T-helper 22 cell (primary cell): ENCODE measurements around the gene ABCC5.

Source experiments
- DNase-seq: peaks from one replicate; pipeline ENCODE4 v3.0.0-alpha.2; 2020; ENCODE audit warnings: low read depth

Gene ABCC5

GRCh38 chr3:183922421-183922820, 95.3 kb downstream of the ABCC5 start:
- no peak for DNase-seq

- DNase-seq, result no peak
Measured at GRCh38 chr3:183921096-183921495, 96.6 kb downstream of the ABCC5 start.

DNA sequence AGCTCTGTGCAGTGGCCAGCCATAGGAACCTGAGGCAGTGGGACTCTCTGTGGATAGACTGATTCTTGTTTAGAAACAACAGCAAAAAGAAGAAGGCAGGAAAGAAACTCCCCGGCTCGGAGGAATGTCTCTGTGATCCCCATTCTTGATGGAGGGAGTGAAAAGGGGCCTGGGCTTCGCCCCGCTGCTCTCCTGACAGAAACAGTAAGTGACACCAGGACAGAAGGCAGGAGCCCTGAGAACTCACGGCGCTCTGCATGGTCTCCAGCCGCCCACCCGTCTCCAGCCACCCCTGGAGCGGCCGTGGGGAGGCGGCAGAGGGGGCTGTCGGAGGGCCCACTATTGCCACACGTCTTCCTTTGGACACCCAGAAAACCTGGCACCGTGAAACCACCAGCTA, 97.3 kb downstream of the ABCC5 start:
- DNase-seq, result no peak

- DNase-seq, result no peak
Measured at GRCh38 chr3:183918178-183918577, 99.5 kb downstream of the ABCC5 start.

DNA sequence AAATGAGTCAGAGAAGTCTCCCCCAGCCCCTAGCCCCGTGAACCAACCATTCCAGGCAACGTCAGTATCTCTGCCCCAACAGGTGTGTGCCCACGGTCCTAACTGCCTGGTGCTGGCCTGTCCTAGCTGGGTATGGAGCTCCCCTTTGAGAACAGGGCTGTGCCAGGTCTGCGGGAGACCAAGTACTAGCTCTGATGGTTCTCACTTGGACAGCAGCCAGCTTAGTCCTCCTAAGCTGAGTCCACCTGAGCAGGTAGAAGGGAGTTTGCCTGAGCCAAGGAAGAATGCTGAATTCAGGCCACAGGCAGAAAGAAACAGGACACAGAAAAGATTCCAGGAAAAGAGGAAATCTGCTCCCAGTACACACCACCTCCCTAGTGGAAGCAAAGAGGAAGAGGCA, 99.9 kb downstream of the ABCC5 start:
- no peak for DNase-seq

DNA sequence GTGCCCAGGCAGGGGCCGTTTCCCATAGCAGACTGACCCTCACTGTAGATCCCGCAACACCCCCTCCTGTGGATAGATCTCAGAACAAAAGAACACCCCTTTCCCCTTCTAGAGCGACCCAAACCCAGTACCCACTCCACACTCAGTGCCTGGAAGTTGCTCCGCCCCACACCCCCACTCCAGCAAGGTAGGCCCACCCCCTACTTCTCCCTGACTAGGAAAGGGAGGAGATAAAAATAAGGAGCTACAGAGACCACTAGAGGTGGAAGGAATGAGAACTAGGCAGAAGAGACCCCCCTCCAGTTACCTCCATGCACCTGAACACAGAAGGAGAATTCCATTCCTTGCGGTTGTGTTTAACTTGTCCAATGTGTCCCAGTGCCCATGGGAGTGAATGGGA, 102.8 kb downstream of the ABCC5 start:
- DNase-seq, result no peak

DNA sequence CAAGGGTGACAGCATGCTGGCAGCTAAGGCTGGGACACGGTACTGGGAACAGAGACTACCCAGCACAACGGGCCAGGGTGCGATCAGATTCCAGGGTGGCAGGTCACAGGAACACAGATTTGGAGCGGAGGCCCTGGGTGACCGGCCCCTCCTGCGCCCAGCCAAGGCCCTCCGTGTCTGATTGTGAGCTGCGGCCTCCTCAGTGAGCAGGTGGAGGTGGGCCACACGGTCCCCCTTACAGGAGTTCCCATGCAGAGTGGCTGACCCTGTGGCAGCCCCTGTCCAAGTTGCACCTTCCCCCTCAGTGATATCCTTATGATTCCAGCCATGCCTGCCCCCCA, 104.1 kb downstream of the ABCC5 start:
- DNase-seq, result no peak

DNA sequence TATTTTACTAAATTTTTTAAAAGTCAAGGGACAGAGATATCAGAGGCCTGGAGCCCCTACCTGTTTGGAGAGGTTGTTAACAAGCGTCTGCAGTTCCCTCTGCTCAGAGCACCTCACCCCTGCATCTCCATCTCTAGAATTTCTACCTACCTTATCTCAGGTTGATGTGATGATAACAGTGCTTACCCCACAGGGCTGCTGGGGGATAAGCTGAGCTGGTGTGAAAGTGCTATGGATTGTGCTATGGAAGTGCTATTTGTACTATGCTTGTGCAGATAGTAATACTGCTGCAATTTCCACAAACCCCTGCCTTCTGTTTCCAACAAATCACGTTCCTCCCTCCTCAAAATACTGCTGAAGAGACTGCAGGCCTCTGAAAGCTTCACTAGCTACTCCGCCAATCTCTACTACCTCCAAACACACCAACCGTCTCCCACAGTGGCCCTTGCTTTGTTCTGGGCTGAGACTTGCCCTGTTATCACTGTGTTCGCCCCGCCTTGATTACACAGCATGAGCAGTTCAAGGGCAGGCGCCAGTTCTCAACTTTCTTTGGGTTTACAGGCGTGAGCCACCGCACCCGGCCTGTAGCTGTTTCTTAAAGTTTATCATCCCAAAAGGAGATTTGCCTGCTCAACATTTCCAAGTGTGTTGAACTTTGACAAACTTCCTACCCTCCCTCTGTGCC, 104.6 kb downstream of the ABCC5 start:
- no peak for DNase-seq

DNA sequence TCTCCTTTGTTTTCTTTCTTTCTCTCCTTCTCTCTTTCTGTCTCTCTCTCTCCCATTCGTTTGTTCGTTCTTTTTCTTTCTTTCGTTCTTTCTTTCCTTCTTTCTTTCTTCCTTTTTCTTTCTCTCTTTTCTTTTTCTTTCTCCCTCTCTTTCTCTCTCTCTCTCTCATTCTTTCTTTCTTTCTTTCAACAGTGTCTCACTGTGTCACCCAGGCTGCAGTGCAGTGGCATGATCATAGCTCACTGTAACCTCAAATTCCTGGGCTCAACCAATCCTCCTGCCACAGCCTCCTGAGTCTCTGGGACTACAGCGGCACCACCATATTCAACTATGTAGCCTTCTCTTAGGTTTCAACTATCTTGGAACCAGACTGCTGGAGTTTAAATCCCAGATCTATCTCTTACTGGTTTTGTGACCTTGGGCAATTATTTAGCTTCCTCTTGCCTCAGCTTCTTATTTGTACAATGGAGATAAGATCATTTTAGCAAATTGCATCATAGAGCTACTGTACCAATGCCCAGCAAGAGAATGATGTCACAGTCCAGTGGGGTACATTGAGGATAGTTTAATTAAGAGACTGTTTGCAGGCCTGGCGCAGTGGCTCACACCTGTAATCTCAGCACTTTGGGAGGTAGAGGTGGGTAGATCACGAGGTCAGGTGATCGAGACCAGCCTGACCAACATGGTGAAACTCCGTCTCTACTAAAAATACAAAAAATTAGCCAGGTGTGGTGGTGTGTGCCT, 105.7 kb downstream of the ABCC5 start:
- no peak for DNase-seq

- DNase-seq, result no peak
Measured at GRCh38 chr3:183911087-183911486, 106.6 kb downstream of the ABCC5 start.

GRCh38 chr3:183909030-183909600, 108.6 kb downstream of the ABCC5 start:
- no peak for DNase-seq

DNA sequence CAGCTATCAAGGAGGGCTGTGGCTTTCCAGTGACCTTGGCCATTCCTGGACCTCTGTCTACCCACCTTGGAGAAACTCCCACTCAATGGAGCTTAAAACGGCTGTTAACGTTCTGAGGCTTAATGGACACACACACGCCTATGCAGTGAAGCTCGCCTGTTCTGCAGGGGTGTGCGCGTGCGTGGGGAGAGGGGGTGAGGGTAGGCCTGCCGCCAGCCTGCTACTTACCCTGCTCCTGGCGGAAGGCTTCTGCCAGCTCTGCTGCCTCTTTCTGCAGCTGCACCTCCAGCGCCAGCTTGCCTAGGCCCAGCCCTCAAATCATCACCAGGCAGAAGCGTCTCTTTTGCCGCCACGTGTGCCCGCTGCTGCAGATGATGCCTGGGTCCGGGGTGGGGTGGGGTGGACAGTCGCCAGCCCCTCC, 109.8 kb downstream of the ABCC5 start:
- no peak for DNase-seq

GRCh38 chr3:183907176-183907575, 110.5 kb downstream of the ABCC5 start:
- DNase-seq, result no peak

- DNase-seq, result no peak
Measured at GRCh38 chr3:183906234-183906921, 111.3 kb downstream of the ABCC5 start.

- no peak for DNase-seq
Measured at GRCh38 chr3:183904833-183905780, 112.6 kb downstream of the ABCC5 start.

- DNase-seq, result no peak
Measured at GRCh38 chr3:183898028-183898431, 119.7 kb downstream of the ABCC5 start.

DNA sequence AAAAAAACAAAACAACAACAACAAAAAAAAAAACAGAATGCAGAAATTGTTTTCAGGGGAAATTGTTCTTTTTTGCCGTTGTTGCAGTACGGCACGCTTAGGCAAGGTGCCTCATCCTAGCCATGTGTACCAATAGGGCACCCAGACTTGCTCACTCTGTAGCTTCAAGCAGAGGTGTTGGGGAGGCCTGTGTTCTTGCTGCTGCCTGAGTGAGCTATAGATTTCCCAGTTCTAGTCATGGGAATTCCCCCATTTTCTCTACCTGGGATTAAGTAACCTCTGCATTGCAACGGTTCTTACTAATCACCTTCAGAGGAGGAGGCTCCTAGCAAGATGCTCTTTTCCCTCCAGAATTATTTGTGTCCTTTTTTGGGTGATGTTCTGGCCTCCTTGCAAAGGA, 120.1 kb downstream of the ABCC5 start:
- DNase-seq, result no peak

DNA sequence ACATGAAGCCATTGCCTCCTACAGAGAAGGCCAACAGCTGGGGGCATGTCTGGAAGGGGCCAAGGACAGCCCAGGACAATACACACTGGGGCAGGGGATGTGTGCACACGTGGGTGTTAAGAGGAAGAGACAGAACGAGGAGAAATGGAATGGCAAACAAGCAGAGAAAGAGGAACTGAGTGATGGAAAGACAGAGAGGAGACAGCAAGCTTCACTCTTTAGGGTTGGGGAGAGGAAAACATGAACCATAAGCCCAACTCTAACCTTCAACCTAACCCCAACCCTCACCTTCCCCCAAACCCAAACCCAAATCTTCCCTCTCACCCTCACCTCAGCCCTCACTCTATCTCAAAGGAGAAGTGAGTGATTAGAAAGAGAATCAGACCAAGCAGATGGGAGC, 121.1 kb downstream of the ABCC5 start:
- DNase-seq, result no peak

GRCh38 chr3:183896184-183896583, 121.5 kb downstream of the ABCC5 start:
- DNase-seq, result no peak

DNA sequence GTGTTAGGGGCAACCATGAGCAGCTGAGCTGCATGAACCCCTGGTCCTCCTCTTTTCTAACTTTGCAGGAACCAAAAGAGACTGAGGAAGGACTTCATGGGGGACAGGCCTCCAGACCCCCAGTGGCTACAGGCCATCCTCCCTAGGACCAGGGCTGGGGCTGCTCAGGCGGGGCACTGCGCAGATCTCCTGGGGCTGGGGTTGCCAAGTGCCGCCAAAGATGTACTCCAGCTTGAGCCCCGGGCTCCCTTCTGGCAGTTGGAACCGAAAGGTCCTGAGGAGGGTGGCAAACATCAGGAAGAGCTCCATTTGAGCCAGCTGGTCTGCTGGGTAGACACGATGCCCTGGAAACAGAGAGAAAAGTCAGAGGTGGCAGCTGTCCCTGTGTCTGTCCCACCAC, 121.9 kb downstream of the ABCC5 start:
- DNase-seq, result no peak

- DNase-seq, result no peak
Measured at GRCh38 chr3:183895296-183895695, 122.4 kb downstream of the ABCC5 start.
